Astrocyte of the spinal cord (primary cell): ENCODE measurements around the gene CCR5AS.

Experiments used
- DNase-seq: peaks from one replicate; pipeline ENCODE4 v3.0.0; 2011; ENCODE audit warnings: low read depth, low spot score
- H3K4me3 ChIP-seq: 2 replicates; pipeline ENCODE4 v1.5.1; 2011; ENCODE audit warnings: low read depth, mild to moderate bottlenecking, low read length, moderate library complexity
- CTCF ChIP-seq: IDR thresholded peaks from 2 replicates; pipeline ENCODE4 v1.5.1; 2012; ENCODE audit warnings: low read depth, mild to moderate bottlenecking, low read length, inconsistent platforms
- in situ Hi-C: cut with HindIII; loops from 2 replicates; pipeline ENCODE4 v1.10.0; 2017; ENCODE audit warnings: low sequenced_read_pairs

CCR5AS gene

GRCh38 chr3:46378426-46378942 lies 28.4 kb downstream of the CCR5AS start:
- H3K4me3 ChIP-seq: no peak overlapping the region
- peak; percentile 56 for DNase-seq
- TF ChIP-seq CTCF: peak; percentile 77
- in situ Hi-C loops: no loop called here

- no peak for DNase-seq
- in situ Hi-C loops: no loop called here
- no peak for TF ChIP-seq CTCF
- H3K4me3 ChIP-seq: no peak overlapping the region
Observed at GRCh38 chr3:46375814-46376213, 31.1 kb downstream of the CCR5AS start.

- TF ChIP-seq CTCF: no peak
- H3K4me3 ChIP-seq: no peak overlapping the region
- no peak for DNase-seq
- in situ Hi-C loops: no loop called here
Observed at GRCh38 chr3:46375218-46375617, 31.6 kb downstream of the CCR5AS start.

GRCh38 chr3:46374755-46375154 lies 32.1 kb downstream of the CCR5AS start:
- in situ Hi-C loops: no loop called here
- TF ChIP-seq CTCF: no peak
- no peak overlapping the region for H3K4me3 ChIP-seq
- no peak for DNase-seq

- DNase-seq: peak; percentile 8
- H3K4me3 ChIP-seq: no peak overlapping the region
- peak; percentile 67 for TF ChIP-seq CTCF
- in situ Hi-C loops: no loop called here
Observed at GRCh38 chr3:46372492-46373359, 34.1 kb downstream of the CCR5AS start.

GRCh38 chr3:46371519-46372340 lies 35.1 kb downstream of the CCR5AS start:
- no peak for TF ChIP-seq CTCF
- in situ Hi-C loops: no loop called here
- H3K4me3 ChIP-seq: no peak overlapping the region
- no peak for DNase-seq
